ENCODE results near the gene ADGRL2.

ADGRL2 gene

DNA sequence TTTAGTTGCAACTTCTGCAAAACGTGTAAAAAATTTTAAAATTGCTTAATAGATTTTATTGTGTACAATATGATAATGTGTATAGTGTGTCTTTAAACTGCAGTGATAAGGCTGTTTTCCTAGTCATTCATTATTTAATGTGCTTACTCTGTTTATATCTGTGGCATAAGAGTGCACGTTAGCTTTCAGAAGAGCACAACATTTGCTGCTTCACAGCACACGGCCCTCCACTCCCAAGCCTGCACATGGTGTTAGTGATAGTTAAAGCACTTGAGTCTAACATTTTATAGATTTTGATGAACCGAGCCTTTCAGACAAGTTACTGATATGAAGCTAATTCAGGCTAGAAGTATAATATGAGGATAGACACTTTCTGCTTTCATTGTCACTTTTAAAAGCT lies 120.6 kb downstream of the ADGRL2 start:
- DNase-seq = no peak

DNA sequence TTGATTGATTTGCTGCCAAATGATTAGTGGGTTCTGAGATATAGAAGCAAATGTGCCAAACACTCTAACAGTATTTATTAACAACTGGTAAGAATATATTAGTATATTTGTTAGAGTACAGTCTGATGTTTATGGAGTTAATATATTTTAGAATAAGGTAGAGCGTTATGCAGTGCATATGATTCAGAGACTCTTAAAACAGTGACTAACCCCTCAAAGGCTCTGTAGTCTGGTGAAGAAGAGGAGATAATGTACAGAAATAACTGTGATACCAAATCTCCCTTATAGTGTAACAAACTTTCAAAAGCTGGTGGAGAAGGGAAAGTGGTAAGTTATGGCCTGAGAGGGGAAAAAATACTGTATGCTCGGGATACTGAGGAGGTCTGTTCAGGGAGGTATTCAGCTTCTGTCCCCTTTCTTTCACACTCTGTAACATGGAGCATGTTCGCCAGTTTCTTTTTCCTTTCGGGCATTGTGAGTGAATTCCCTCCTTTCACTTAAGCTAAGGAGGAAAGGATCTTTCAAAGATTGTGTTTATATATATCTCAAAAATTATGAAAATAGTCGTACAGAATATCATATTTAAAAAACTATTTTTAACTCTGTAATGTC lies 121.2 kb downstream of the ADGRL2 start:
- no peak for DNase-seq

DNA sequence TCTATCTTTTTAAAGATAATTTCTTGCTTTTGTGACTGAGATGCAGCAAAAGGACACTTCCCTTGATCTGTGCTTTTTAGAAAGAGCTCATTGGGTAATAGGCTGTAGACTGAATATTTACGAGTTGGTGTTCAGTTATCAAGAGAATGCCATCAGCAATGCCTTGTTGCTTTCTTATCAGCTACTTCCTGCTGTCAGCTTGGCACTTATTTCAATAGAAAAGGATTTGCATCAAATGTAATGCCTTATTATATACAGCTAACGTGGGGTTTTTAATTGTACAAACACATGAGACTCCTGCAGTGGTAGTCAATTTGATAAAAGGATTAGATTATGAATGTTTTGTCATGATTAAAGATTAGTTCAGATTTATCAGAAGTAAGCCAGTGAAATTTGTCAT lies 122.2 kb downstream of the ADGRL2 start:
- DNase-seq = no peak

DNA sequence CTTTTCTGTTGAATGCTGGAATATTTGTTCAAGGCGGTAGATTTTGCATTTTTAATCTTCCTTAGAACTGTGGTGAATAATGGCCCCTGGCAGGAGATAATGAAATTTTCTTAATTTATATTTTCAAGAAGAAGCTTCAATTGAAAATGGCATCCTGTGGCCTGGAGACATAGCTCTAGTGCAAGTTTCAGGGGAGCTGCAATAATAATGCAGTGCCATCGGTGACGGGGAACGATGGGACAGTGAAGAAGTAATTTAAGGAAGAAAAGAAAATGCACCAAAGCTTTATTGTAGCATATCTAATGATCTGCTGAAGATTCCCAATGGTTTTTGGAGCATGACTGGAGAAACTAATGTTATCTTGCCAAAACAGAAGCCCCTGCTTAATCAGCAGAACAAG lies 128.4 kb downstream of the ADGRL2 start:
- no peak for DNase-seq

DNA sequence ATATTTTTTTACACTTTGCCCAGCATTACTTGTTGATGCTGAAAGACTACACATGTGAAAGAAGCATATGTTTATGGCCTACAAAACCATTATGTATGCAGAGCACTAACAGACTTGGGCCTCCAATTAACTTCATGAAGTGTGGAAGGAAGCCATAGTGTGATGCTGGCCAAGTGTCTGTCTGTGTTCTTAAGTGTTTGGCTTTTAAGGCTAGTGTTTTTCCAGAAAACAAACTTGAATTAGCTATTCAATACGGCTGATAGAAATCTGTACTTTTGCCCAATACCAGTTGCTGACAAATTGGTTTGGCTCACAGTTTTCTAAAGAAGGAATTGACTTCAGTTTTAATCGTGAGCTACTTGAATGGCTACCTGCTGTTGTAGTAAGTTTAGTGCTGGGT lies 136.1 kb downstream of the ADGRL2 start:
- DNase-seq = no peak

DNA sequence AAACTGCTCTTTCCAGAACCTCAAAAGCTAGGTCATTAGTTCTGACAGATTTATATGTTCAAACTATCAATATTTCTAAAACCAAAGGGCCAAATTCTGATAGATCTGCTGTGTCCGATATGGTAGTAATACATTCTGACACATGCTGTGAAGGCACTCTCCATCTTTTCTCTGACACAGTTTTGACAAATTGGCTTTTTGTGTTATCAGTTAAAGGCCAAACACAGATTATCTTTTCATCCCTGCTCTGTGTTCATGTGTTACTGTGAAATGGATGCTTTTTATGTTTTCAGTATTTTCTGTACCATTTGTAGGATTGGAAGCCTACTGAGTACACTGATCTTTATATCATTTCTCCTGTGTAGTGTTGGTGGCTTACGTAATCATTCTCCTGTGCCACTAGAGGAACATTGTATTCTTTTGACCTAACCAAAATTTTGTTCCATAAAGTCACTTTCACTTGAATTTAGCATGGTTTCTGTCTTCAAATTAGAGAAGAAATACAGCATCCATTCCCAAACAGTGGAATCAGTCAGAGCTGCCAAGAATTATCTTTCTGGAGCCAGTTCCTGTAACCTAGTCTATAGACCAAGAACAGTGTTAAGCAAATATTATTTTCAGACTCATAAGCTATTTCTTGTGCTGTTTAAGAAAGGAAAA lies 137.2 kb downstream of the ADGRL2 start:
- DNase-seq = no peak

DNA sequence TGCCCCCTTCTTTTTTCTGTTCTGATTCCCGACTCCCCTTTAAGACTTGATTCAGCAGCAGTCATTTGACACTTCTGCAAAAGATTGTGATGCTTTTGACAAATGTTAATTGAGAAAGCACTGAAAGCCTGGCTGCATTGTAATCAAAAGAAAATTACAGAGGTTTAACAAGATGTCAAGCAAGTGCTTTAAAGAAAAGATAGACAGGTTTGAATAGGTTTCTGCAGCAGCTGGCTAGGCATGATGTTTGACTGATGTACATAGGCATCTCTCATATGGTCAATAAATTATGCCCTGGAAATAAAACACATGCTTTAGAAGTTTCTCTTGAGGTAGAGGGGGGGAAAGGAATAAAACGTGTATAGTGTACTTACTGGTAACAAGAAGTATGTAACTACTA lies 147.8 kb downstream of the ADGRL2 start:
- DNase-seq = no peak

DNA sequence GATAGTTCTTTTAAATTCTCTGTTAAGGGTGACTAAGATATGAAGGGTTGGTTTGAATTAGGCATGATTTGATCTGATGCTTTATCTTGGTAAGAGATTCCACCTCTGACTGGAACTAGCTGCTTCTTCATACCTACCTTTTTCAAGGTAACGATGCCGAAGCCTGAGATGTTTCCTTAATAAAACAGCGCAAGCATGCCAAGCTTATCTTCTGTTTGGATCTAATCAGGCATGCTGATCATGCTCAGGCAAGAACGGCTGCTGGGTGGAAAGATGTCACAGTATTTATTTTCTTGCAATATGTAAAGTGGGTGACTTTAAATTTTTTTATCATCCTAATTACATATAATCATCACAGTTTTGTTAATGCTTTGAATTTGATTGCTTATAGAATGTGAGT lies 148.7 kb downstream of the ADGRL2 start:
- no peak for DNase-seq

DNA sequence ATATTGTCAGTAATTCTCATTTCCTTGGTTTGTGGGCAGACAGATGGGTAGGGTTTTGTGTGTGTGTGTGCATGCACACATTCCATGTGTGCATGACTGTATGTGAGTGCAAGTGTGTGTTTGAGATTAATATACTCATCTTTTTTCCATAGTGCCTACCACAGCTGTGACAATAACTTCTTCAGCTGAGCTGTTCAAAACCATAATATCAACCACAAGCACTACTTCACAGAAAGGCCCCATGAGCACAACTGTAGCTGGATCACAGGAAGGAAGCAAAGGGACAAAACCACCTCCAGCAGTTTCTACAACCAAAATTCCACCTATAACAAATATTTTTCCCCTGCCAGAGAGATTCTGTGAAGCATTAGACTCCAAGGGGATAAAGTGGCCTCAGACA lies 149.3 kb downstream of the ADGRL2 start:
- DNase-seq = no peak

DNA sequence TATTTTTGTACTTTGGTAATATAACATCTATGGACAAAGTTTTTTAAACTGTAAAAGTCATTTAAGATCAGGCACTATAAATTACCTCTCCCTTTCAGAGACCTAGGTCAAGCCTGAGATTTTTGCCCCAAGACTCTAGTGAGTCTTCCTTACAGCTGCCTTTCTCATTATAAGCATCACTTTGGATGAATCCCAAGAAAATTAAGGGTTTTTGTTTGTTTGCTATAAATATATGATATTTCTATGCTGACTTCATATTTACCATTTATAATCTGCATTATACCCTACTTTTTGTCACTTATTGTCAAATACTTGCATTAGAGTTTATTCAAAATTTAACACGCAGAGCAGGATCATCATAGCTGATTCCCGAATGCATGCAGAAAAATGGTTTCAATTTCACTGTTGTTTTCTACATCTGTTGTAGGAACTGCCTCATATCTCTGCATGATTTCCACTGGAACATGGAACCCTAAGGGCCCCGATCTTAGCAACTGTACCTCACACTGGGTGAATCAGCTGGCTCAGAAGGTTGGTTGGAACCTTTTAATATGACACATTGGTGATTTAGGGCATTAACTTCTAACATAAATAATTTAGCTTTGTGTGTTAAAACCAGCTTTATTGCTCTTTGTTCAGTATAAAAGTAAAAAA lies 150.0 kb downstream of the ADGRL2 start:
- no peak for DNase-seq

DNA sequence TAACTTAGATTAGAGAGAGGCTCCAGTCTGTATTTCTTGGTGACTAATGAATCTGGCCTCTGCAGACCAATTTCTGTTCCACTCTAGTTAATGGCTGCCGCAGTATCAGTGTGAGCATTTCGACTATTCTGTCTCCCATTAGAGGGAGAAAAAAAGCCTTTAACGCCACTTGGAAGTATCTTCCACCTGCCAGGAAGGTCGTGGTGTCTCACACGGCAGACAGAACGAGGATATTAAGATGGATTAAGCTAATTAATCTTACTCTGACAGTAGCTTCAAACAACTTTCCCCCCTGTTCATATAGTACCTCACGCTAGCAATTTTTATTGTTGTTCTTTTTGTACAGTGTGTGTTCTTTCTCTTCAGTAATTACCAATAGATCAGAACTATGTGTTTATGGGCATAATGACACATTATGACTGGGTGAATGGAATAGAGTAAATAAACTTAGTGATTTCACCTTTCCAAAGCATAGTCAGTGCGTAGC lies 153.8 kb downstream of the ADGRL2 start:
- no peak for DNase-seq

DNA sequence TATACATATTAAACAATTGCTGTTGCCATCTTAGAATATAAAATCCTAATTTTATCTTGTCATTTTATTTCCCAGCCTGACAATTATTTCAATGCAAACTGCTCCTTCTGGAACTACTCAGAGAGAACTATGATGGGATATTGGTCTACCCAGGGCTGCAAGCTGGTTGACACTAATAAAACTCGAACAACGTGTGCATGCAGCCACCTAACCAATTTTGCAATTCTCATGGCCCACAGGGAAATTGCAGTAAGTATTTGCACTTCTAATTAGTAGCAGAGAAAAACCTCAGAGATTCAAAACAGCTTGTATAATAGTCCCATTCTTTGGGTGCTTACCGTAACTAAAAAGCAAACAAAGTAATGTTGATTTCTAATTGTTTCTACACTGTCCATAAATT lies 167.2 kb downstream of the ADGRL2 start:
- no peak for DNase-seq

DNA sequence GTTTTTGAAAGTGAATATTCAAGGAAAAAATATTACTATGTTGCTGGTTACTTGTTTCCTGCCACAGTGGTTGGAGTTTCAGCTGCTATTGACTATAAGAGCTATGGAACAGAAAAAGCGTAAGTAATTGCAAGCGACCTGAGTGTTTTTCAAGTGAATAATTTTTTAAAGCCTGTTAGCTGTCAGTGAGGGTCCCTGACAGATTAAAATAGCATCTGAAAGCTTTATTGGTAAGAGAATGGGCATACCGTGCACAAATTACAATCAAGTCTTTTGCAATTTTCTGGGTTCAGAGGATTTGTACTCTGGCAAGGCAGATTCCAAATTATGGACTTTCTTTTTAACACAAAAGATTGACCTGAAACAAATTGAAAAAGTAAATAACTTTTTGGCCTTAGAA lies 169.7 kb downstream of the ADGRL2 start:
- no peak for DNase-seq

DNA sequence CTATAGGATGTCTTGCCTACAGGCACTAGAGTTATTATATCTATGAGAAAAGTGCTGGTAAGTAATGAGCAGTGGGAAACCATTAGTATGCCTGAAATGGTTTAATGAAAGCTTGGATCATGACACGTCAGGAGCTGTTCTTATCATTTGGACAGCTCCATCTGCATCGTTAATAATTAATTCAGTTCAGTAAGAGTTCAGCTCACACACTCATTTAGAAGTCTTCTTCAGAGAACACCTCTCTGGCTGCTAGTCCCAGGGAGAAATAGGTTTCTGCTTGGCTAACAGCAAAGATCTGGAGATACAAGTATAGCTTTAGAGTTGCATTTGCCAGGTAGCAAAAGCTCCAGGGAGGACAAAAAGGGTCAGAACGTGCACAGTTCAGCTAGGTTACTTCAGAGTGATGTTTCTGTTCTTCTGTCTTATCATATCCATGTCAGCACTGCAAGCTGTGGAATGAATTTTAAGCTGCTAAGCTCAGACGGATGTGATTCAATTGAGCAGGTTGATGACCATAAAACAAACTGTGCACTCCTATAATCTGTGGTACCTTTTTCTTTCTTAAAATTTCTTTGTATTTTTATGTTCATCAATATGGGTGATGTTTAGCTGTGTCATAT lies 173.6 kb downstream of the ADGRL2 start:
- no peak for DNase-seq

DNA sequence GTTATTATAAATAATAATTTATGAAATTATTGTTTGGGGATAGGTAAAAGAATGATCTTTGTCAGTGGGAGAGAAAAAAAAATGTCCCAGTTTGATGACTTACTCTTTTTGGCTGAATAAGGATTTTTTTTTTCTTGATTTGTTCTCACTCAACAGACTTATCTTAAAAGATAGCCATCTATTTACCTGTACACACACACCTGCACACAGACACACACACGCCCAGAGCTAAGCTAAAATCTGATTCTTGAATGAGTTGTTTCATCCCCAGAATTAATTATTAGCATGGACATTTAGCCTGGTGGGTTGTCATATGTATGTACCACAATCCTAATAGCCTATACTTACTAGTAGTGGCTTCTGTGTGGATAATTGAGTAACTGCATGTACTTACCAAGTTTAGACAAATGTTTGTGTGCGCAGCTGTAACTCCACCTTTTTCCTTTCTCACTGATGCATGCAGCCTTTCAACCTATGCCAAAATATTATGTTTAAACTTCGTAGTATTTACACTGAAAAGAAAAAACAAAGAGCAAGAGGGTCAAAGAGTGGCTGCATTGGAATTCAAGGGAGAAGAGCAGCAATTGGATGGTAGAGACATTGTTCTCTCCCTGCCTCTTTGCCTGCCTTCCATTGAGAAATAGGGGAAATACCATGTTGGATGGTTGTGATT lies 174.3 kb downstream of the ADGRL2 start:
- DNase-seq = no peak

DNA sequence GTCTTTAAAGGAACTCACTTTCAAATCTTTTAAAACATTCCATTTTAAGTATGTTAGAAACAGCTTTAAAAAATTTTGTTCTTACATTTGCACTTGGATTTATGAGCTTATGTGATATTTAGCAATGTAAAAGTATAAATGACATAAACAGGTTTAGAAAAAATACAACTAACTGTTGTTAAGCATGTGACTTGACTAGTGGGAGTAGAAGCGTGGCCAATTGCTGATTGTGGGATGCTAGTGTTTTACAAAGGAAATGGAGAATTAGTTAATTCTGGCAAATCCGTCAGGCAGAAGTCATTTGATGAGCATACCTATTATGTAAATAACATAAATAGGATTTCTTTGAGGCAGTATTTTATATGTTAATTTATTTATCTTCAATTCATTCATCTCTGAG lies 175.8 kb downstream of the ADGRL2 start:
- no peak for DNase-seq

DNA sequence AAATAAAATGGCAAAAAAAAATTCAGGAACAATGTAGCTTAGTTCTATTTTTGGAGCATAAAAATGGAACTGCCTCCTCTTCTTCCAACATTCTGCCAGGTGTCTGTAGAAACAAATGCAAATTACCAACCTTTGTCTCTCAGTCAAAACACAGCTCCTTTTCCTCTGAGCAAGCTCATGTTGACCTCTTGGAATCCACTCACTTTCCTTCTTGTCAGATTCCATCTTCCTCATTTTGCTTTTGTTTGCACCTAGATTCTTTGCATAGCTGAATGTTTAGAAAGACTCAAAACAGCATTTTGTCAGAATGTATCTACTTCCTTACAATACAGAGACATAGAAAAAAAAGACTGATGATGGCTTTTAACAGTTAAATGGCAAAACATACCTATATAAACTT lies 178.2 kb downstream of the ADGRL2 start:
- DNase-seq = no peak

DNA sequence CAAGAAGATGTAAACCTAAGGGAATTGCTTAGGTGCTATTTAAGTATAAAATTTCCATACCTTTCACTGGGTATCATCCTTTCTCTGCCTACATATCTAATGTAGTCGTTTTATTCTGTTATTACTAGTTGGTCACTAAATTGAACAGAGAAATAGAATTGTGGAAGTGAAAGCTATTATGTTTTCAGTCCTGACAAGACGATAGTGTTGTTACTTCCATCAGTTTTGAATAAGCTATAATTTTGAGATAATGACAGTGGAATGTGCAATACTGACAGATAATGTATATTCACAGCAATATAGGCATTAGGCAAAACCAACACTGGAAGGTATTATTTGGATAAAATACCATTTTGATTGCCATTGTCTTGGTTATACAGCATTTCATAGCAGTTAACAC lies 181.8 kb downstream of the ADGRL2 start:
- no peak for DNase-seq

DNA sequence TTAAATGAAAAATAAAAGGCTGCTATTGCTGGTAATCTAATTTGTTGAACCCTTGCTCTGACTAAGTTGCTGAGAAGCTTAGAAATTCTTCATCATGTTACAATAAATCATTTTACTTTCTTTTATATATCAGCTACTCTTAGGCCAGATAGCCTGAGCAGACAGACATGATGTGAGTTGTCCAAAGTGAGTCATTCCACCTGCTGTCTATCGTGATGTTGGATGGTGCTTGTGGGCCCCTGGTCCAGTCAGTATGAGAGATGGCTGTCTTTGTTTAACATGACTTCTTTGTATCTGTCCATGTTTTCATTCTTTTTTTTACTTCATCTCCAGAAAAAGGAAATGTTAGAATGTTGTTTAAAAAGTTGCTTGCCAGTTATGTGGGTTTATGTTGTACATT lies 188.8 kb downstream of the ADGRL2 start:
- DNase-seq = no peak

DNA sequence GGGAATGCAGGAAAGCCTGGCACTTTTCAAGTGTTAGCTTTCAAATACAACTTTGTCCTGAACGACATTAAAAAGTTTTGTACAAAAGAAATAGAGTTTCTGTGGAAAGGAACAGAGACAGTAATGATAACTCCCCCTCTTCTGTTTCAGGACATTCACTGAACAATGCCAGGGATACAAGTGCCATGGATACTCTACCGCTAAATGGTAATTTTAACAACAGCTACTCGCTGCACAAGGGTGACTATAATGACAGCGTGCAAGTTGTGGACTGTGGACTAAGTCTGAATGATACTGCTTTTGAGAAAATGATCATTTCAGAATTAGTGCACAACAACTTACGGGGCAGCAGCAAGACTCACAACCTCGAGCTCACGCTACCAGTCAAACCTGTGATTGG lies 189.5 kb downstream of the ADGRL2 start:
- no peak for DNase-seq

DNA sequence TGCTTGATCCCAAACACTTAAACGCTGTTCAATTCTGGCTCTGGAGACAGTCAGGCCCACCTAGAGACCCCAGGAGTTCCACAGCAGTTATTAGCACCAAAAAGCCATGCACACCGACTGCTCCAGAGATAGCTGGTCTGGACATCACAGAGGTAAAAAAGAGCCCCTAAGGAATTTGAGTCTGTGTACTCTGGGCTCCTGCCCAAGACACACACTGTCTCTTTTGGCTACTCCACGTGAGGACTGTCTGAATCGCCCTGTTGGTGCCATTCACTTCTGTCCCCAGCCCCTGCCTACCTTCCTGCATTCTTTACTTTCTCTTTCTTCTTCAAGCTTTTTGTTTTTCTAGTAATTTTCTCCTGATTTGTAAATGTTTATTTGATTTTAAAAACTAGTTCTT lies 197.4 kb downstream of the ADGRL2 start:
- DNase-seq = no peak

DNA sequence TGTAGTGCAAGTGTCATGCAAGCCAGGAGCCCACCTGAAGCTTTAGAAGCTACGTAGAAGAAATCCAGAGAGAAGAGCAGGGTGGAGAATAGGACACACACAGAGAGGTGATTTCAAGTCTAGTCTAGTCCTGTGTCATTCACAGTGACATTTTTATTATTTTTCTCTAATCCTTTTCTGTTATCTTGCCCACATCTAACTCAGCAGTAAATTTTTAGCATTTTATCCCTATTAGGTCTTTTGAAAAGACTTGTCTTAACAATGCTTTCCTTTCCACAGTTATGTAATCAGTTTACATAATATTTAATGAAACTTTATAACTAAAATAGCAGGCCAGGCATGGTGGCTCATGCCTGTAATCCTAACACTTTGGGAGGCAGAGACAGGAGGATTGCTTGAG lies 198.6 kb downstream of the ADGRL2 start:
- no peak for DNase-seq

DNA sequence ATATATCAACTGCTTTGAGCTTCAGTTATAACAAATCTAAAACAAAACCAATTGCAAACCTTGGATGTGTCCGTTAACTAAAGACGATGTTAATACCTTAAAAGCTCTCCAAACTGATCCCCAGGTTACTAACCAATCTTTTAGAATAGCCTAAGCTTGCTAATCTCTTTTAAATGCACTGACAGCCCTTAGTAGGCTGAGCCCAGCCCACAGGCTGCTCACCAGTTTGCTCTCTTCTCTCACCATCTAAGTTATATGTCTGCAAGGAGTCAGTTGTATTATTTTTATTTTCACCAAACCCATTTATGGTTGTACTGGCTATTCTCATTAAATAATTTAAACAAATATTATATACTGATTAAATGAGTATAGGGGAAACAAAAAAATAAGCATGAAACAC lies 199.5 kb downstream of the ADGRL2 start:
- DNase-seq = no peak

DNA sequence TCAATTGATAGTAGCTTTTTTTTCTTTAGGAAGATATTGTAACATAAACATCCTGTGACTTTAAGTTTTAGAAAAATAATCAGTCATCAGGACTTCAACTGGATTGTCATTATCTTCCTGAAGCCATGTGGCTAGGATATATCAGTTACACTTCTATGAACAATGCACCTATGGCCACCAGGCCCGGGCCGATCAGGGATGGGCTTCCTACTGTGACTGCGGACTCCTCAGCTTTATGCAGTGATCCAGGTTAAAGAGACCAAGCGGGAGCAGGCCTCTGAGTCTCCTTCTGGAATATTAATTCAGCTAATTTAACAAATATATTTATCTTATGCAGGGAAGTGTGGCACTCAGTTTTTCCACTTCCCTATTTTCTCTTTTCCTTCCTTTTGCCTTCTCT lies 200.6 kb downstream of the ADGRL2 start:
- DNase-seq = no peak

Data from activated CD4-positive, alpha-beta T cell treated with anti-CD3 and anti-CD28 coated beads, Interleukin-2, amount 50 U/mL, for 4 hours (primary cell).